GM19455 (cell line): ENCODE data around the gene TMEM50A.
A peak's percentile ranks its signal among the peaks of the same experiment; 100 is the strongest.
"Not testable (repeated sequence)": the region's sequence is repeated elsewhere in the genome, so short reads cannot be mapped to it uniquely, and the experiment has no call there.

Experiments used
- ATAC-seq: cut with Tn5 transposase; IDR thresholded peaks from one replicate; pipeline ENCODE4 v1.9.1; 2021; ENCODE audit not compliant: unreplicated experiment

TMEM50A gene

GRCh38 chr1:25329950-25330349 is 8.2 kb upstream of the TMEM50A start:
- ATAC-seq: not testable (repeated sequence)

- peak; percentile 22 for ATAC-seq
Measured at GRCh38 chr1:25336922-25337354, 1.2 kb upstream of the TMEM50A start.

GRCh38 chr1:25337483-25338187 is 499 bp upstream of the TMEM50A start:
- ATAC-seq: peak; percentile 39

- ATAC-seq: no peak
Measured at GRCh38 chr1:25338986-25339385, 852 bp downstream of the TMEM50A start.

- ATAC-seq: no peak
Measured at GRCh38 chr1:25341746-25342145, 3.6 kb downstream of the TMEM50A start.

GRCh38 chr1:25342846-25343245 is 4.7 kb downstream of the TMEM50A start:
- no peak for ATAC-seq

GRCh38 chr1:25343872-25344271 is 5.7 kb downstream of the TMEM50A start:
- no peak for ATAC-seq

GRCh38 chr1:25347556-25347955 is 9.4 kb downstream of the TMEM50A start:
- no peak for ATAC-seq

GRCh38 chr1:25349606-25350005 is 11.5 kb downstream of the TMEM50A start:
- no peak for ATAC-seq

- ATAC-seq: no peak
Measured at GRCh38 chr1:25355841-25356395, 17.8 kb downstream of the TMEM50A start.

GRCh38 chr1:25356441-25356840 is 18.3 kb downstream of the TMEM50A start:
- ATAC-seq: no peak

- ATAC-seq: no peak
Measured at GRCh38 chr1:25356848-25357247, 18.7 kb downstream of the TMEM50A start.

GRCh38 chr1:25360596-25361581 is 22.8 kb downstream of the TMEM50A start:
- ATAC-seq: no peak

- no peak for ATAC-seq
Measured at GRCh38 chr1:25361901-25362300, 23.8 kb downstream of the TMEM50A start.

GRCh38 chr1:25362634-25363559 is 24.8 kb downstream of the TMEM50A start:
- ATAC-seq: not testable (repeated sequence)

- ATAC-seq: no peak
Measured at GRCh38 chr1:25369241-25369640, 31.1 kb downstream of the TMEM50A start.

- not testable (repeated sequence) for ATAC-seq
Measured at GRCh38 chr1:25369691-25370271, 31.6 kb downstream of the TMEM50A start.

- not testable (repeated sequence) for ATAC-seq
Measured at GRCh38 chr1:25371757-25372156, 33.6 kb downstream of the TMEM50A start.

- not testable (repeated sequence) for ATAC-seq
Measured at GRCh38 chr1:25378367-25378766, 40.2 kb downstream of the TMEM50A start.

- not testable (repeated sequence) for ATAC-seq
Measured at GRCh38 chr1:25382543-25382942, 44.4 kb downstream of the TMEM50A start.
